Testis (tissue), 2 donors: ENCODE data around the gene PLA2G5.

ENCODE experiments used
- POLR2A ChIP-seq: fragments of 450-650 bp; IDR thresholded peaks from one replicate; pipeline ENCODE4 v1.6.1; 2017; ENCODE audit warnings: antibody characterized with exemption, mild to moderate bottlenecking, moderate library complexity
- TF ChIP-seq, protein P1 (sequence below), 3 experiments: fragments of 450-650 bp in 2 of 3; fragments of 200-600 bp in 1 of 3; sonication (generic) in 1 of 3; IDR thresholded peaks; one replicate each; pipeline ENCODE4 v1.5.1; 2016 to 2019; ENCODE audit warnings: antibody characterized with exemption in 3 of 3, mild to moderate bottlenecking in 2 of 3, moderate library complexity in 1 of 3

DNA sequence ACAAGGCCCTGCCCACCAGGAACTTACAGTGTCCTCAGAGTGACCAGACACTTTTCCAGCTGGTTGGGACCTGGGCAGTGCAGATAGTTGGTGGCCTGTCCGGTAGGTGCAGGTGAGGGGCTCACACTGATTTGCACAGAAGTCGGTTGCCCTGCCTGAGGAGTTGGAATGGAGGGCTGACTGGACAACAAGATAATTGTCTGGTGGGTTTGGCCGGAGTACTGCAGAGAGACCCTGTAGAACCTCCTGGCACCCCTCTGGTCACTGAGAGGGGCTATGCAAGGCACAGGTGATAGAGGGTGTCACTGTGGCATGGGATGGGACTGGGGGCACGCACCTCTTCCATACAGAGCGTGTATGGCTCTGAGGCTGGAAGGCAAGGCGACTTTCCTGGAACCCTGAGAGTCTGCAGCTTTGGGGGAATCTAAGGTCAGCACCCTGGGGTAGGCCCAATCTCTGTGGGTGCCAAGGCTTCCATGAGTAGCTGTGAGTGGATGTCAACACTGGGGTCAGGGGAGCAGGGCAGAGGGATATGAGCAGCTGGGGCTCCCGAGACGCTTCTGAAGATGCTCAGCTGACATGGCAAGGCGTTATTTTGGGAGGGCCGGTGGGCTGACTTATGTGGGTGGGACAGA lies 56.9 kb downstream of the PLA2G5 start:
- TF ChIP-seq POLR2A = no peak
- TF ChIP-seq, protein P1, sequence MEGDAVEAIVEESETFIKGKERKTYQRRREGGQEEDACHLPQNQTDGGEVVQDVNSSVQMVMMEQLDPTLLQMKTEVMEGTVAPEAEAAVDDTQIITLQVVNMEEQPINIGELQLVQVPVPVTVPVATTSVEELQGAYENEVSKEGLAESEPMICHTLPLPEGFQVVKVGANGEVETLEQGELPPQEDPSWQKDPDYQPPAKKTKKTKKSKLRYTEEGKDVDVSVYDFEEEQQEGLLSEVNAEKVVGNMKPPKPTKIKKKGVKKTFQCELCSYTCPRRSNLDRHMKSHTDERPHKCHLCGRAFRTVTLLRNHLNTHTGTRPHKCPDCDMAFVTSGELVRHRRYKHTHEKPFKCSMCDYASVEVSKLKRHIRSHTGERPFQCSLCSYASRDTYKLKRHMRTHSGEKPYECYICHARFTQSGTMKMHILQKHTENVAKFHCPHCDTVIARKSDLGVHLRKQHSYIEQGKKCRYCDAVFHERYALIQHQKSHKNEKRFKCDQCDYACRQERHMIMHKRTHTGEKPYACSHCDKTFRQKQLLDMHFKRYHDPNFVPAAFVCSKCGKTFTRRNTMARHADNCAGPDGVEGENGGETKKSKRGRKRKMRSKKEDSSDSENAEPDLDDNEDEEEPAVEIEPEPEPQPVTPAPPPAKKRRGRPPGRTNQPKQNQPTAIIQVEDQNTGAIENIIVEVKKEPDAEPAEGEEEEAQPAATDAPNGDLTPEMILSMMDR (IDR thresholded peaks at IDR 0.05) = no peak
